HEK293 (cell line): ENCODE data around the gene ZRSR2.

Experiments used
- GLI4 ChIP-seq: fragments of 450-650 bp; formaldehyde crosslinking; IDR thresholded peaks from 2 replicates; pipeline ENCODE4 v1.5.1; 2016; ENCODE audit warnings: missing biosample characterization, missing genetic modification characterization
- HOXC10 ChIP-seq: sonication (generic); formaldehyde crosslinking; IDR thresholded peaks from 2 replicates; pipeline ENCODE4 v1.8.1; 2023; ENCODE audit warnings: mild to moderate bottlenecking, missing genetic modification reagents
- IKZF3 ChIP-seq: fragments of 450-650 bp; IDR thresholded peaks from 2 replicates; pipeline ENCODE4 v1.5.0; 2018; ENCODE audit warnings: missing biosample characterization, mild to moderate bottlenecking, missing genetic modification characterization, moderate library complexity
- KLF10 ChIP-seq: fragments of 450-650 bp; IDR thresholded peaks from 2 replicates; pipeline ENCODE4 v1.5.1; 2018; ENCODE audit warnings: missing biosample characterization, mild to moderate bottlenecking, missing genetic modification characterization
- MZF1 ChIP-seq: fragments of 450-650 bp; formaldehyde crosslinking; IDR thresholded peaks from 2 replicates; pipeline ENCODE4 v1.5.1; 2017; ENCODE audit warnings: missing biosample characterization, missing genetic modification characterization, borderline replicate concordance
- PRDM1 ChIP-seq: fragments of 450-650 bp; formaldehyde crosslinking; IDR thresholded peaks from 2 replicates; pipeline ENCODE4; 2016; ENCODE audit warnings: missing biosample characterization, missing genetic modification characterization
- SP2 ChIP-seq: fragments of 450-650 bp; formaldehyde crosslinking; IDR thresholded peaks from 2 replicates; pipeline ENCODE4 v1.5.1; 2016; ENCODE audit warnings: missing biosample characterization, missing genetic modification characterization
- SP7 ChIP-seq: fragments of 450-650 bp; formaldehyde crosslinking; IDR thresholded peaks from 2 replicates; pipeline ENCODE4 v1.5.1; 2016; ENCODE audit warnings: missing biosample characterization, missing genetic modification characterization
- TCF7L2 ChIP-seq: IDR thresholded peaks from 2 replicates; pipeline ENCODE4 v1.6.1; 2011; ENCODE audit warnings: low read depth, mild to moderate bottlenecking, inconsistent platforms, low read length, moderate library complexity, borderline replicate concordance
- ZBTB11 ChIP-seq: fragments of 450-650 bp; formaldehyde crosslinking; conservative IDR thresholded peaks from 2 replicates; pipeline ENCODE4 v1.5.1; 2016; ENCODE audit warnings: low read depth, missing biosample characterization, missing genetic modification characterization
- ZBTB20 ChIP-seq: fragments of 450-650 bp; formaldehyde crosslinking; IDR thresholded peaks from 2 replicates; pipeline ENCODE4 v1.5.1; 2016; ENCODE audit warnings: missing biosample characterization, missing genetic modification characterization
- ZBTB26 ChIP-seq: fragments of 450-650 bp; formaldehyde crosslinking; optimal IDR thresholded peaks from 2 replicates; pipeline ENCODE3; 2016; ENCODE audit warnings: missing biosample characterization, mild to moderate bottlenecking, missing genetic modification characterization
- ZBTB7A ChIP-seq: fragments of 450-650 bp; formaldehyde crosslinking; IDR thresholded peaks from 2 replicates; pipeline ENCODE4 v1.5.1; 2016; ENCODE audit warnings: low read depth, missing biosample characterization, missing genetic modification characterization
- ZEB2 ChIP-seq: fragments of 450-650 bp; formaldehyde crosslinking; IDR thresholded peaks from 2 replicates; pipeline ENCODE4 v1.5.1; 2016; ENCODE audit warnings: missing biosample characterization, missing genetic modification characterization
- ZFP3 ChIP-seq: fragments of 450-650 bp; formaldehyde crosslinking; IDR thresholded peaks from 2 replicates; pipeline ENCODE4 v1.5.1; 2016; ENCODE audit warnings: low read depth, missing biosample characterization, missing genetic modification characterization
- ZIC2 ChIP-seq: fragments of 450-650 bp; formaldehyde crosslinking; IDR thresholded peaks from 2 replicates; pipeline ENCODE4 v1.5.1; 2016; ENCODE audit warnings: missing biosample characterization, missing genetic modification characterization
- ZNF112 ChIP-seq: fragments of 450-650 bp; formaldehyde crosslinking; IDR thresholded peaks from 2 replicates; pipeline ENCODE4 v1.5.0; 2017; ENCODE audit warnings: missing biosample characterization, missing genetic modification characterization
- ZNF121 ChIP-seq: fragments of 450-650 bp; formaldehyde crosslinking; IDR thresholded peaks from 2 replicates; pipeline ENCODE4 v1.5.1; 2016; ENCODE audit warnings: missing biosample characterization, missing genetic modification characterization
- ZNF169 ChIP-seq: fragments of 450-650 bp; formaldehyde crosslinking; IDR thresholded peaks from 2 replicates; pipeline ENCODE4 v1.5.1; 2016; ENCODE audit warnings: missing biosample characterization, missing genetic modification characterization
- ZNF239 ChIP-seq: fragments of 450-650 bp; formaldehyde crosslinking; IDR thresholded peaks from 2 replicates; pipeline ENCODE4 v1.5.1; 2016; ENCODE audit warnings: missing biosample characterization, missing genetic modification characterization
- ZNF311 ChIP-seq: fragments of 450-650 bp; formaldehyde crosslinking; IDR thresholded peaks from 2 replicates; pipeline ENCODE4 v1.5.1; 2017; ENCODE audit warnings: missing biosample characterization, missing genetic modification characterization, borderline replicate concordance
- ZNF335 ChIP-seq: fragments of 450-650 bp; formaldehyde crosslinking; conservative IDR thresholded peaks from 2 replicates; pipeline ENCODE4 v1.5.1; 2016; ENCODE audit warnings: missing biosample characterization, missing genetic modification characterization
- ZNF391 ChIP-seq: fragments of 450-650 bp; formaldehyde crosslinking; IDR thresholded peaks from 2 replicates; pipeline ENCODE4 v1.5.1; 2016; ENCODE audit warnings: low read depth, missing biosample characterization, missing genetic modification characterization, borderline replicate concordance
- ZNF488 ChIP-seq: fragments of 450-650 bp; formaldehyde crosslinking; IDR thresholded peaks from 2 replicates; pipeline ENCODE4 v1.5.1; 2016; ENCODE audit warnings: missing biosample characterization, missing genetic modification characterization
- ZNF600 ChIP-seq: fragments of 450-650 bp; formaldehyde crosslinking; IDR thresholded peaks from 2 replicates; pipeline ENCODE4 v1.5.1; 2016; ENCODE audit warnings: missing biosample characterization, missing genetic modification characterization
- ZNF621 ChIP-seq: fragments of 450-650 bp; formaldehyde crosslinking; IDR thresholded peaks from 2 replicates; pipeline ENCODE4 v1.5.1; 2017; ENCODE audit warnings: missing biosample characterization, missing genetic modification characterization
- ZNF624 ChIP-seq: fragments of 450-650 bp; formaldehyde crosslinking; IDR thresholded peaks from 2 replicates; pipeline ENCODE4 v1.5.1; 2017; ENCODE audit warnings: missing biosample characterization, missing genetic modification characterization
- ZNF670 ChIP-seq: fragments of 450-650 bp; formaldehyde crosslinking; IDR thresholded peaks from 2 replicates; pipeline ENCODE4 v1.5.1; 2016; ENCODE audit warnings: missing biosample characterization, missing genetic modification characterization, low read depth
- ZNF677 ChIP-seq: fragments of 450-650 bp; IDR thresholded peaks from 2 replicates; pipeline ENCODE4 v1.5.0; 2018; ENCODE audit warnings: missing biosample characterization, mild to moderate bottlenecking, missing genetic modification characterization, moderate library complexity
- ZNF692 ChIP-seq: fragments of 450-650 bp; formaldehyde crosslinking; IDR thresholded peaks from 2 replicates; pipeline ENCODE4 v1.5.1; 2016; ENCODE audit warnings: missing biosample characterization, missing genetic modification characterization
- ZNF704 ChIP-seq: fragments of 450-650 bp; formaldehyde crosslinking; IDR thresholded peaks from 2 replicates; pipeline ENCODE4 v1.5.1; 2016; ENCODE audit warnings: missing biosample characterization, missing genetic modification characterization
- ZNF843 ChIP-seq: fragments of 450-650 bp; formaldehyde crosslinking; IDR thresholded peaks from 2 replicates; pipeline ENCODE4 v1.5.1; 2016; ENCODE audit warnings: missing biosample characterization, missing genetic modification characterization
- ZSCAN30 ChIP-seq: fragments of 450-650 bp; IDR thresholded peaks from 2 replicates; pipeline ENCODE4 v1.5.1; 2018; ENCODE audit warnings: missing biosample characterization, mild to moderate bottlenecking, missing genetic modification characterization, moderate library complexity

The ZRSR2 gene

GRCh38 chrX:15854712-15855567, 64.7 kb downstream of the ZRSR2 start, which contains the start of gene AP1S2 (continued):
- TF ChIP-seq ZBTB11 (tag by site-specific recombination) = peak; percentile 76
- no peak for TF ChIP-seq ZNF488
- TF ChIP-seq ZSCAN30 (tag by site-specific recombination) = peak; percentile 64; the same call in 1 of the 2 replicates
- peak; percentile 72; the same call in 1 of the 2 replicates for TF ChIP-seq ZEB2
- no peak for TF ChIP-seq MZF1 (tag by site-specific recombination)
- TF ChIP-seq ZNF335 (tag by site-specific recombination) = no peak
- TF ChIP-seq KLF10 (tag by site-specific recombination) = peak; percentile 85
- TF ChIP-seq IKZF3 (tag by site-specific recombination) = no peak
- 0 out of 2 replicates have a peak, but pooled peaks have one; percentile 41 for TF ChIP-seq ZNF121 (tag by site-specific recombination)
- TF ChIP-seq SP2 (tag by site-specific recombination) = peak; percentile 92
- TF ChIP-seq ZIC2 (tag by site-specific recombination) = peak; percentile 62; the same call in 1 of the 2 replicates
- TF ChIP-seq ZNF621 = no peak
- no peak for TF ChIP-seq ZNF670 (tag by site-specific recombination)
- no peak for TF ChIP-seq ZNF169 (tag by site-specific recombination)
- peak; percentile 97 for TF ChIP-seq HOXC10
- TF ChIP-seq ZNF624 (tag by site-specific recombination) = no peak
- TF ChIP-seq ZNF311 (tag by site-specific recombination) = no peak
- peak; percentile 83 for TF ChIP-seq ZNF704 (tag by site-specific recombination)
- TF ChIP-seq GLI4 (tag by site-specific recombination) = no peak
- TF ChIP-seq ZNF391 (tag by site-specific recombination) = no peak
- peak; percentile 91 for TF ChIP-seq ZBTB20 (tag by site-specific recombination)
- TF ChIP-seq ZNF600 = peak; percentile 89; the same call in 1 of the 2 replicates
- TF ChIP-seq ZNF677 (tag by site-specific recombination) = no peak
- peak; percentile 62; the same call in 1 of the 2 replicates for TF ChIP-seq SP7 (tag by site-specific recombination)
- peak; percentile 87 for TF ChIP-seq ZBTB26 (tag by site-specific recombination)
- peak; percentile 75 for TF ChIP-seq ZNF692 (tag by site-specific recombination)
- no peak for TF ChIP-seq ZFP3
- no peak for TF ChIP-seq PRDM1 (tag by site-specific recombination)
- TF ChIP-seq ZNF239 = no peak
- TF ChIP-seq TCF7L2 = no peak
- TF ChIP-seq ZBTB7A (tag by site-specific recombination) = no peak
- TF ChIP-seq ZNF843 (tag by site-specific recombination) = 0 out of 2 replicates have a peak, but pooled peaks have one; percentile 20
- TF ChIP-seq ZNF112 (tag by site-specific recombination) = no peak
